ENCODE results near the gene PTPRR.
"Not testable (repeated sequence)": the region's sequence is repeated elsewhere in the genome, so short reads cannot be mapped to it uniquely, and the experiment has no call there.

Gene PTPRR

GRCh38 chr12:70838127-70838526 lies 82.4 kb downstream of the PTPRR start:
- no peak for DNase-seq

- no peak for DNase-seq
These were observed 83.5 kb downstream of the PTPRR start for GRCh38 chr12:70837026-70837425.

- DNase-seq = no peak
These were observed 84.6 kb downstream of the PTPRR start for GRCh38 chr12:70835948-70836347.

- DNase-seq = no peak
These were observed 89.0 kb downstream of the PTPRR start for GRCh38 chr12:70831543-70831942.

GRCh38 chr12:70830221-70831061 lies 90.1 kb downstream of the PTPRR start:
- no peak for DNase-seq

- DNase-seq = no peak
These were observed 91.5 kb downstream of the PTPRR start for GRCh38 chr12:70829070-70829469.

- no peak for DNase-seq
These were observed 92.2 kb downstream of the PTPRR start for GRCh38 chr12:70828351-70828750.

- no peak for DNase-seq
These were observed 94.4 kb downstream of the PTPRR start for GRCh38 chr12:70826156-70826555.

- DNase-seq = no peak
These were observed 96.0 kb downstream of the PTPRR start for GRCh38 chr12:70824511-70824910.

- peak; percentile 61 for DNase-seq
These were observed 97.2 kb downstream of the PTPRR start for GRCh38 chr12:70823182-70823976.

- no peak for DNase-seq
These were observed 98.1 kb downstream of the PTPRR start for GRCh38 chr12:70822412-70822811.

- DNase-seq = no peak
These were observed 104.6 kb downstream of the PTPRR start for GRCh38 chr12:70815971-70816391.

GRCh38 chr12:70815056-70815455 lies 105.5 kb downstream of the PTPRR start:
- DNase-seq = no peak

- DNase-seq = no peak
These were observed 107.0 kb downstream of the PTPRR start for GRCh38 chr12:70813559-70813958.

- no peak for DNase-seq
These were observed 108.4 kb downstream of the PTPRR start for GRCh38 chr12:70812136-70812535.

- no peak for DNase-seq
These were observed 110.7 kb downstream of the PTPRR start for GRCh38 chr12:70809887-70810286.

- not testable (repeated sequence) for DNase-seq
These were observed 112.5 kb downstream of the PTPRR start for GRCh38 chr12:70807993-70808392.

GRCh38 chr12:70806827-70807226 lies 113.7 kb downstream of the PTPRR start:
- DNase-seq = no peak

- no peak for DNase-seq
These were observed 114.5 kb downstream of the PTPRR start for GRCh38 chr12:70806043-70806442.

- no peak for DNase-seq
These were observed 122.3 kb downstream of the PTPRR start for GRCh38 chr12:70798016-70798783.

- no peak for DNase-seq
These were observed 123.5 kb downstream of the PTPRR start for GRCh38 chr12:70796989-70797388.

GRCh38 chr12:70795608-70796007 lies 124.9 kb downstream of the PTPRR start:
- no peak for DNase-seq

GRCh38 chr12:70794131-70794530 lies 126.4 kb downstream of the PTPRR start:
- no peak for DNase-seq
